NAMALWA (cell line): ENCODE measurements around the gene SLCO2A1.

Source experiments
- DNase-seq: peaks from one replicate; pipeline ENCODE4 v3.0.0-alpha.2; 2015; ENCODE audit warnings: low spot score

The SLCO2A1 gene

GRCh38 chr3:133948996-133949395 is 80.7 kb downstream of the SLCO2A1 start:
- no peak for DNase-seq

GRCh38 chr3:133948131-133948810 is 81.5 kb downstream of the SLCO2A1 start:
- DNase-seq = no peak

GRCh38 chr3:133945381-133946095 is 84.2 kb downstream of the SLCO2A1 start:
- no peak for DNase-seq

GRCh38 chr3:133944641-133945380 is 84.9 kb downstream of the SLCO2A1 start:
- no peak for DNase-seq

GRCh38 chr3:133944181-133944580 is 85.5 kb downstream of the SLCO2A1 start:
- DNase-seq = no peak

GRCh38 chr3:133943639-133944141 is 86.0 kb downstream of the SLCO2A1 start:
- DNase-seq = no peak

- no peak for DNase-seq
Measured at GRCh38 chr3:133943031-133943535, 86.6 kb downstream of the SLCO2A1 start.

- no peak for DNase-seq
Measured at GRCh38 chr3:133941415-133941821, 88.3 kb downstream of the SLCO2A1 start.

- no peak for DNase-seq
Measured at GRCh38 chr3:133940536-133940935, 89.2 kb downstream of the SLCO2A1 start.

GRCh38 chr3:133939463-133939835 is 90.3 kb downstream of the SLCO2A1 start:
- no peak for DNase-seq

GRCh38 chr3:133938770-133939462 is 90.8 kb downstream of the SLCO2A1 start:
- no peak for DNase-seq

- DNase-seq = no peak
Measured at GRCh38 chr3:133937756-133938601, 91.7 kb downstream of the SLCO2A1 start.

- DNase-seq = no peak
Measured at GRCh38 chr3:133937061-133937686, 92.6 kb downstream of the SLCO2A1 start.

- no peak for DNase-seq
Measured at GRCh38 chr3:133935843-133936769, 93.6 kb downstream of the SLCO2A1 start.

GRCh38 chr3:133934996-133935842 is 94.5 kb downstream of the SLCO2A1 start:
- DNase-seq = no peak

GRCh38 chr3:133934073-133934970 is 95.4 kb downstream of the SLCO2A1 start:
- DNase-seq = no peak
